Fibroblast of villous mesenchyme (primary cell): ENCODE results near the gene LY86. TPM values are rescaled to one million over a fixed set of nuclear protein-coding genes. Genes with fewer than 3 reads are reported as not detected.

Experiments
- DNase-seq: peaks from one replicate; pipeline ENCODE4 v3.0.0-alpha.2; 2010; ENCODE audit warnings: low read depth
- H3K4me3 ChIP-seq: 2 replicates; pipeline ENCODE4 v1.5.1; 2011; ENCODE audit warnings: low read depth, mild to moderate bottlenecking, low read length
- CTCF ChIP-seq: IDR thresholded peaks from 2 replicates; pipeline ENCODE4 v1.5.1; 2012; ENCODE audit warnings: low read depth, mild to moderate bottlenecking, low read length; ENCODE audit not compliant: insufficient read depth
- total RNA-seq: library from RNA; depleted of rRNA; stranded (reverse); fragments of >200 nt; gene quantifications from 2 replicates; pipeline ENCODE4 v1.2.3, GENCODE V29; 2012

The LY86 gene
- total RNA-seq, 1 donor: not detected

- no peak for TF ChIP-seq CTCF
- H3K4me3 ChIP-seq: no peak overlapping the region
- no peak for DNase-seq
Observed at GRCh38 chr6:6619021-6619794, 30.7 kb downstream of the LY86 start.

- no peak overlapping the region for H3K4me3 ChIP-seq
- no peak for DNase-seq
- no peak for TF ChIP-seq CTCF
Observed at GRCh38 chr6:6620766-6621425, 32.4 kb downstream of the LY86 start.

- DNase-seq: no peak
- H3K4me3 ChIP-seq: no peak overlapping the region
- TF ChIP-seq CTCF: no peak
Observed at GRCh38 chr6:6622501-6622900, 34.0 kb downstream of the LY86 start.

GRCh38 chr6:6623553-6623952 lies 35.0 kb downstream of the LY86 start:
- H3K4me3 ChIP-seq: no peak overlapping the region
- TF ChIP-seq CTCF: no peak
- peak; percentile 5 for DNase-seq

- H3K4me3 ChIP-seq: no peak overlapping the region
- DNase-seq: no peak
- TF ChIP-seq CTCF: no peak
Observed at GRCh38 chr6:6624269-6624990, 35.9 kb downstream of the LY86 start.

GRCh38 chr6:6626187-6626586 lies 37.7 kb downstream of the LY86 start:
- H3K4me3 ChIP-seq: no peak overlapping the region
- DNase-seq: no peak
- no peak for TF ChIP-seq CTCF
